22Rv1 (cell line): ENCODE measurements around the gene NOD1.

Source experiments
- CTCF ChIP-seq: fragments of 450-650 bp; IDR thresholded peaks from 2 replicates; pipeline ENCODE4 v1.5.1; 2017; ENCODE audit warnings: mild to moderate bottlenecking
- ZFX ChIP-seq: fragments of 450-650 bp; IDR thresholded peaks from 2 replicates; pipeline ENCODE4 v1.6.1; 2017; ENCODE audit warnings: antibody characterized with exemption, borderline replicate concordance

GRCh38 chr7:30504301-30505173, 26.0 kb upstream of the NOD1 start, which contains the start of gene GGCT:
- no peak for TF ChIP-seq CTCF
- TF ChIP-seq ZFX = no peak
